Activated effector memory CD4-positive, alpha-beta T cell treated with anti-CD3 and anti-CD28 coated beads, Interleukin-2, amount 50 U/mL, for 16 hours (primary cell): ENCODE measurements around the gene PRDX2.
"Not testable (repeated sequence)": the region's sequence is repeated elsewhere in the genome, so short reads cannot be mapped to it uniquely, and the experiment has no call there.

ENCODE experiments used
- DNase-seq: peaks from one replicate; pipeline ENCODE4 v3.0.0-alpha.2; 2020

PRDX2 gene

DNA sequence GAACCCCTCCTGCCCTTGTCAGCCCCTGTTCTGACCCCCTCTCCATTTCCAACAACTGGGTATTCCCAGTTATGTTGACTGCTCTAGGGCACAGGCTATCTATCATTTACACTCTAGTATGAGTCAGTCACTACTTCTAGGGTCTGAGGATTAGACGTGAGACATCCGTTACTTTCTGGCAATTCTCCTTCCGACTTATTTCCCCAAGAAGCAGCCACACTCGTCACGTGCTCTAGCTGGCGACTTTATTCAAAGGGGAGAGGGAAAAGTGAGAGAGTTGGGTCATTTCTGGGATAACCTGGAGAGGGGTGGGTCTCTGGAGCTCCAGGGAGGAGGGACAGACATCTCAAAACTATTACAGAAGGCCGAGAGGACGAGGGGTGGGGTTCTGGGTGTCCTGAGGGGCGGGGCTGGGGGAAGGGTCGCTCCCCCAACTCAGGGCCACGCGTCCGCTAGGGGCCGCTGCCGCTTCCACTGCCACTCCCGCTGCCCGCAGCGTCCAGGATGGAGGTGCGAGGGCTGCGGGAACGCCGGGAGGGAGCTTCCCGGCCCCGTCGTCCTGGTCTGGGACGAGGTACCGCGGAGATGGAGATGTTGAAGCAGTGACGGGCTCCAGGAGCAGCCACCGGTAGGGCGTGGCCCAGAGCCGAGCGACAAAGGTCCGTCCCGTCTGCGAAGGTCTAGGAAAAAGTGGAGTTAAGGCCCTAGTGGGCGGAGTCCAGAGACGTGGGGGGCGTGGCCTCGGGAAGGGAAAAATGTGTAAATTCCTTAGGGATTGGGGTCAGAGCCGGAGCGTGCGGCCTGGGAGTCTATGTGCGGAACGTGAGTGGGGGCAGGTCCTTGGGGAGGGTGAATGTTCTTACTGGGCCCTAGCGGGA, 23.9 kb upstream of the PRDX2 start:
- DNase-seq, result peak; percentile 72

- DNase-seq, result no peak
Observed at GRCh38 chr19:12821761-12822160, 20.2 kb upstream of the PRDX2 start.

DNA sequence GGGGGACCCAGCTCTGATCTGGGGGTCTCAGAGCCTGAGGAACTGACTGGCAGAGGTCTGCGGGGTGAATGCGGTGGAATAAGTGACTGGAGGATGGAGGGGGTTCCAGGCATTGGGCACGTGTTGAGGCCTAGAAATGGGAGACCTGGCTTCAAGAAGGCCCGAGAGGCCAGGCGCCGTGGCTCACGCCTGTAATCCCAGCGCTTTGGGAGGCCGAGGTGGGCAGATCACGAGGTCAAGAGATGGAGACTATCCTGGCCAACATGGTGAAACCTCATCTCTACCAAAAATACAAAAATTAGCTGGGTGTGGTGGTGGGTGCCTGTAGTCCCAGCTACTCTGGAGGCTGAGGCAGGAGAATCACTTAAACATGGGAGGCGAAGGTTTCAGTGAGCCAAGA, 16.2 kb upstream of the PRDX2 start:
- not testable (repeated sequence) for DNase-seq

- not testable (repeated sequence) for DNase-seq
Observed at GRCh38 chr19:12817188-12817587, 15.6 kb upstream of the PRDX2 start.

DNA sequence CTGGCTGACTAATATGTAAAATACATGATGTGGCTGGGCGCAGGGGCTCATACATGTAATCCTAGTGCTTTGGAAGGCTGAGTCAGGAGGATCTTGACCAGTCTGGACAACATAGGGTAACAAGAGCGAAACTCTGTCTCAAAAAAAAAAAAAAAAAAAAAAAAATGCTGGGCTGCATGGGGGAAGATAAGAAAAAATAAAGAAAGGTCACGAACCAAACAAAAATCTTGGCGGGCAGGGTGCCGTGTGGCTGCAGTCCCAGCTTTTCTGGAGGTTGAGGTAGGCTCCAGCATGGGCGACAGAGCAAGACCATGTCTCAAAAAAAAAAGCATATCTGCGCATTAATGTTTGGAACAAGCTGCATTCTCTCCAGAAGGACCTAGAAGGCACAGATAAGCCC, 13.5 kb upstream of the PRDX2 start:
- DNase-seq, result no peak

- DNase-seq, result peak; percentile 95
Observed at GRCh38 chr19:12806242-12807081, 4.9 kb upstream of the PRDX2 start, which contains the start of gene RNASEH2A. TSS of gene RNASEH2A (plus strand) at chr19:12806584. CDS start at chr19:12806674, 90 bp downstream.

- no peak for DNase-seq
Observed at GRCh38 chr19:12804051-12804450, 2.5 kb upstream of the PRDX2 start.

GRCh38 chr19:12802267-12803106, 887 bp upstream of the PRDX2 start:
- no peak for DNase-seq

GRCh38 chr19:12800923-12801465, 606 bp downstream of the PRDX2 start:
- DNase-seq, result peak; percentile 73

DNA sequence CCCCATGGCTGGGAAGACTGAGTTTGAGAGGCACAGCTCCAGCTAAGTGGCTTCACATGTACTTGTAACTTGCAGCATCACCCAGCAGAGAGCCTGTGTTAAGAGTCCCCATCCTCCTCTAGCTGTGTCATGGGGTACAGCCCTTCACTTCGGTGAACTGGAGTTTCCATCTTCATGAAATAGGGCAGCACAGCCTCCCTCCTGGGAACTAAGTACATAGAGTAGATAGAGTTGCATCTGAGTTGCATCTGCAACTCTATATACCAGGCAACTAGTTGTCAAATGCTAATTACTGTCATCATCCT, 1.2 kb downstream of the PRDX2 start:
- no peak for DNase-seq

- DNase-seq, result no peak
Observed at GRCh38 chr19:12799742-12800465, 1.7 kb downstream of the PRDX2 start.

- not testable (repeated sequence) for DNase-seq
Observed at GRCh38 chr19:12797607-12798006, 4.0 kb downstream of the PRDX2 start.

GRCh38 chr19:12797141-12797587, 4.4 kb downstream of the PRDX2 start:
- no peak for DNase-seq

- peak; percentile 91 for DNase-seq
Observed at GRCh38 chr19:12796146-12797071, 5.2 kb downstream of the PRDX2 start.

DNA sequence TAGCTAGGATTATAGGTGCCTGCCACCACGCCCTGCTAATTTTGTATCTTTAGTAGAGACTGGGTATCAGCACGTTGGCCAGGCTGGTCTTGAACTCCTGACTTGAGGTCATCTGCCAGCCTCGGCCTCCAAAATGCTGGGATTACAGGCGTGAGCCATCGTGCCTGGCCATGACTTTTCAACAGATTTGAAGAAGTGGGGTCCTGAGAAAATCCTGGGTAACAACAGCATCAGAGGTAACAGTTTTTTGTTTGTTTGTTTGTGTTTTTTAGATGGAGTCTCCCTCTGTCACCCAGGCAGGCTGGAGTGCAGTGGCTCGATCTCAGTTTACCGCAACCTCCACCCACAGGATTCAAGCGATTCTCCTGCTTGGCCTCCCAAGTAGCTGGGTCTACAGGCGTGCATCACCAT, 6.6 kb downstream of the PRDX2 start:
- no peak for DNase-seq

DNA sequence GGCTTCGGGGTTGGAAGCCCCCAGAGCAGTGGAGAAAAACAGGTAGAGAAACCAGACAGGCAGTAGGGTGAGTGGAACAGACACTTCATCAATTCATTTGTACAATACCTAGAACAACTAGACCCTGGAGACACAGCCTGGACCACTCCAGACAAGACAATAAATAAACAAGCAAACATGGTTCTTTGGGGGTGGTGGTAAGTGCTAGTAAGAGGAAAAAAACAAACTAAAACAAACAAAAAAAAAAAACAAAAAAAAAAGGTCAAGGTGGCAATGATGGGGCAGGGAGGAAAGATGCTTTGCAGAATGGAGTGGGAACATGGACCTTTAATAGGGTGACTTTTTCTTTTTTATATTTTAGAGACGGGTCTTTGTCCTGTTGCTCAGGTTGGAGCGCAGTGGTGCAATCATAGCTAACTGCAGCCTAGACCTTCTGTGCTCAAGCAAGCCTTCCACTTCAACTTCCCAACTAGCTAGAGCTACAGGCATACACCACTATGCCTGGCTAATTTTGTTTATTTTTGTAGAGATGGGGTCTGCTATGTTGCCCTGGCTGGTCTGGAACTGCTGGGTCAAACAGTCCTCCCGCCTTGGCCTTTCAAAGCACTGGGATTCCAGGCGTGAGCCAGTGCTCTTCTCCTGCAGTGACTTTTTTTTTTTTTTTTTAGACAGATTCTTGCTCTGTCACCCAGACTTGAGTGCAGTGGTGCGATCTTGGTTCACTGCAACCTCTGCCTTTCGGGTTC, 7.2 kb downstream of the PRDX2 start:
- no peak for DNase-seq

DNA sequence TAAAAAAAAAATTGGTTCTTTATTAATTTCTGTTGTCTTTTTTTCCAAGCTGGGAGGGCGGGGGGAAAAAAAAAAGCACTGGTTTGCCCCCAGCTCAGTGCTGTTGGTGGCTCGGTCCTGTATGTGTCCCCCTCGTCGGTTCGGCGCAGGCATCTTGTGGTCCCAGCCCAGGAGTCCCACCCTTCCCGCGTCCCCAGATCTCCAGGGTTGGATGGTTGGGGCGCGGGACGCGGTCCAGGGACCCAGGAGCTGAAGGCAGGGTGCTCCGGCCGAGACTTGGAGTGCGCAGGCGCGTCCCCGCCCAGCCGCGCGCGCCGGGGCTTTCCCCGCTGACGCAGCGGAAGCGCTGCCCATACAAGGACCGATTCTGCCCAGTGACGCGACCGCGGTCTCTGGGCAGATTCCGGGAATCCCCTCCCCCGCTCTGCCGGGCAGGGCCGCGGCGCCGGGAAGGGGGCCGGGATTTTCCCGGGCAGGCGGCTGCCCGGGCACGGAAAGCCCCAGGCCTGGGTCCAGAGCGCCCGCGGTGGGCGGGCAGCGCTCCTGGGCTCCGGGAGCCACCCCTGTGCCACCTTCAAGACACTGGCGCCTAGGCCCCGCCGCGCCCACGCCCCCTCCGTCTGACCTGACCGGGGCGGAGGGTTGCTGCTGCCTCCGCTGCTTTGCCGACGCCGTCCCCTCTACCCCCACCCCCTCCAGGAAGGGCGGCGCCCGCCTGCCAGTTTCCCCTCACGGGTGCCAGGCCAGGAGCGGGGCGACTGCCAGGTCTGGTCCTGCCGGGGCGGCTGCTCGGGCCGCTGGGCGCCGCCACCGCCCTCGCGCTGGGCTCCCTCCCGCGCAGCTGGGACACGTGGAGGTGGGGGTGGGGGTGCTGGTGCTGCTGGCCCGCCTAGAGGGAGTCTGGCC, 8.1 kb downstream of the PRDX2 start:
- peak; percentile 97 for DNase-seq

DNA sequence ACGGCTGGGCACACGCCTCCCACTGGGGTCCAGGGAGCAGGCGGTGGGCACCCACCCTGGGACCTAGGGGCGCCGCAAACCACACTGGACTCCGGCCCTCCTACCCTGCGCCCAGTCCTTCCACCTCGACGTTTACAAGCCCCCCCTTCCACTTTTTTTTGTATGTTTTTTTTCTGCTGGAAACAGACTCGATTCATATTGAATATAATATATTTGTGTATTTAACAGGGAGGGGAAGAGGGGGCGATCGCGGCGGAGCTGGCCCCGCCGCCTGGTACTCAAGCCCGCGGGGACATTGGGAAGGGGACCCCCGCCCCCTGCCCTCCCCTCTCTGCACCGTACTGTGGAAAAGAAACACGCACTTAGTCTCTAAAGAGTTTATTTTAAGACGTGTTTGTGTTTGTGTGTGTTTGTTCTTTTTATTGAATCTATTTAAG, 8.7 kb downstream of the PRDX2 start:
- peak; percentile 76 for DNase-seq
